Endodermal cell (in vitro differentiated cells): Measurements from ENCODE around the gene EFCAB11. TPM values are rescaled to one million over a fixed set of nuclear protein-coding genes. Genes with fewer than 3 reads are reported as not detected.

ENCODE experiments used
- DNase-seq: peaks from one replicate; pipeline ENCODE4 v3.0.0-alpha.2; 2017
- H3K27ac ChIP-seq: 2 replicates; pipeline ENCODE4 v1.5.1; 2013; ENCODE audit warnings: mild to moderate bottlenecking, low read depth, low read length, moderate library complexity
- H3K27me3 ChIP-seq: 2 replicates; pipeline ENCODE4 v1.6.1; 2013; ENCODE audit warnings: mild to moderate bottlenecking, low read length, moderate library complexity; ENCODE audit not compliant: insufficient read depth, control insufficient read depth, poor library complexity, severe bottlenecking
- H3K36me3 ChIP-seq: 2 replicates; pipeline ENCODE4 v1.7.0; 2013; ENCODE audit warnings: mild to moderate bottlenecking, low read length, moderate library complexity; ENCODE audit not compliant: control insufficient read depth, insufficient read depth
- H3K4me1 ChIP-seq: one replicate; pipeline ENCODE4 v1.7.0; 2013; ENCODE audit warnings: low read length; ENCODE audit not compliant: control insufficient read depth, insufficient read depth
- H3K4me3 ChIP-seq: 2 replicates; pipeline ENCODE4 v1.5.1; 2013; ENCODE audit warnings: mild to moderate bottlenecking, low read length, moderate library complexity
- H3K9ac ChIP-seq: 2 replicates; pipeline ENCODE4 v1.6.1; 2013; ENCODE audit warnings: mild to moderate bottlenecking, low read length, moderate library complexity; ENCODE audit not compliant: poor library complexity, severe bottlenecking; ENCODE audit errors: extremely low read depth
- H3K9me3 ChIP-seq: 2 replicates; pipeline ENCODE4 v1.6.1; 2013; ENCODE audit warnings: mild to moderate bottlenecking, low read length, moderate library complexity; ENCODE audit not compliant: control insufficient read depth
- H3K27ac Mint-ChIP-seq: 2 replicates; pipeline ENCODE4 v1.8.0; 2020; ENCODE audit warnings: mixed read lengths
- H3K27me3 Mint-ChIP-seq: 2 replicates; pipeline ENCODE4 v1.8.0; 2021; ENCODE audit warnings: mild to moderate bottlenecking, mixed read lengths; ENCODE audit not compliant: insufficient read depth
- H3K36me3 Mint-ChIP-seq: 2 replicates; pipeline ENCODE4 v1.8.0; 2020; ENCODE audit warnings: low read depth, mixed read lengths
- H3K4me1 Mint-ChIP-seq: 2 replicates; pipeline ENCODE4 v1.8.0; 2020; ENCODE audit warnings: mixed read lengths
- H3K4me3 Mint-ChIP-seq: 2 replicates; pipeline ENCODE4 v1.8.0; 2020; ENCODE audit warnings: mild to moderate bottlenecking, moderate library complexity, mixed read lengths
- H3K9me3 Mint-ChIP-seq: 2 replicates; pipeline ENCODE4 v1.8.0; 2020; ENCODE audit warnings: mild to moderate bottlenecking, mixed read lengths
- WGBS, 2 experiments: methylation state at CpG; one replicate each; pipeline versions ENCODE4 v1.1.5 to v1.1.7; 2013; ENCODE audit warnings: missing lambda C conversion rate in 2 of 2, mixed read lengths in 1 of 2; ENCODE audit not compliant: insufficient coverage in 1 of 2, insufficient read length in 1 of 2; 5-methylcytosine and 5-hydroxymethylcytosine counted together
- total RNA-seq, 2 donors: library from RNA; stranded (reverse); fragmentation: NEBNext Ultra II Directional in 1 of 2; extraction: Animal tissue kit (Norgen Biotek cat#: 25700) in 1 of 2; gene quantifications; 2 replicates in 1 of 2; 3 replicates in 1 of 2; pipeline ENCODE4 v1.2.1, GENCODE V29; 2021
- TF ChIP-seq, protein P1 (sequence below): fragments of 200-600 bp; sonication (generic); conservative IDR thresholded peaks from 2 replicates; pipeline ENCODE4 v1.5.0; 2021; ENCODE audit warnings: antibody characterized with exemption, mild to moderate bottlenecking

EFCAB11 gene
- total RNA-seq, 2 donors from 2014 or later, result 23.8 to 47.6 TPM

GRCh38 chr14:89869606-89870005 is 84.9 kb downstream of the EFCAB11 start:
- peaks cover 45% of the 10 kb centered on the region for H3K36me3 Mint-ChIP-seq
- peaks cover 42% of the 10 kb centered on the region for H3K9me3 Mint-ChIP-seq

GRCh38 chr14:89866458-89866857 is 88.1 kb downstream of the EFCAB11 start:
- Histone ChIP-seq H3K36me3 (no peaks in the 10 kb centered on the region), H3K4me1 (no peaks in the 10 kb centered on the region), H3K27me3 (no peaks in the 10 kb centered on the region), H3K9ac (no peak overlapping the region), H3K4me3 (no peak overlapping the region), H3K27ac (no peak overlapping the region), H3K9me3 (peaks cover 18% of the 10 kb centered on the region)
- peaks cover 37% of the 10 kb centered on the region for H3K36me3 Mint-ChIP-seq
- H3K4me1 Mint-ChIP-seq, result peaks cover 6% of the 10 kb centered on the region
- TF ChIP-seq, protein P1, sequence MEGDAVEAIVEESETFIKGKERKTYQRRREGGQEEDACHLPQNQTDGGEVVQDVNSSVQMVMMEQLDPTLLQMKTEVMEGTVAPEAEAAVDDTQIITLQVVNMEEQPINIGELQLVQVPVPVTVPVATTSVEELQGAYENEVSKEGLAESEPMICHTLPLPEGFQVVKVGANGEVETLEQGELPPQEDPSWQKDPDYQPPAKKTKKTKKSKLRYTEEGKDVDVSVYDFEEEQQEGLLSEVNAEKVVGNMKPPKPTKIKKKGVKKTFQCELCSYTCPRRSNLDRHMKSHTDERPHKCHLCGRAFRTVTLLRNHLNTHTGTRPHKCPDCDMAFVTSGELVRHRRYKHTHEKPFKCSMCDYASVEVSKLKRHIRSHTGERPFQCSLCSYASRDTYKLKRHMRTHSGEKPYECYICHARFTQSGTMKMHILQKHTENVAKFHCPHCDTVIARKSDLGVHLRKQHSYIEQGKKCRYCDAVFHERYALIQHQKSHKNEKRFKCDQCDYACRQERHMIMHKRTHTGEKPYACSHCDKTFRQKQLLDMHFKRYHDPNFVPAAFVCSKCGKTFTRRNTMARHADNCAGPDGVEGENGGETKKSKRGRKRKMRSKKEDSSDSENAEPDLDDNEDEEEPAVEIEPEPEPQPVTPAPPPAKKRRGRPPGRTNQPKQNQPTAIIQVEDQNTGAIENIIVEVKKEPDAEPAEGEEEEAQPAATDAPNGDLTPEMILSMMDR, result no peak
- H3K9me3 Mint-ChIP-seq, result peaks cover 18% of the 10 kb centered on the region
- WGBS, 2 experiments, result 94 to 96% methylated on average over 2 of the region's 3 CpGs
- H3K27ac Mint-ChIP-seq, result no peak overlapping the region
- no peak for DNase-seq
- H3K4me3 Mint-ChIP-seq, result no peak overlapping the region
- H3K27me3 Mint-ChIP-seq, result no peaks in the 10 kb centered on the region

More at GRCh38 chr14:89869606-89870005, 84.9 kb downstream of the EFCAB11 start:
- H3K36me3 ChIP-seq, result no peaks in the 10 kb centered on the region
- H3K27me3 Mint-ChIP-seq, result no peaks in the 10 kb centered on the region
- H3K27ac Mint-ChIP-seq, result no peak overlapping the region
- H3K4me3 ChIP-seq, result no peak overlapping the region
- no peak overlapping the region for H3K27ac ChIP-seq
- TF ChIP-seq, protein P1, result no peak
- H3K4me1 ChIP-seq, result no peaks in the 10 kb centered on the region
- H3K4me1 Mint-ChIP-seq, result peaks cover 6% of the 10 kb centered on the region
- H3K9ac ChIP-seq, result no peak overlapping the region
- 85 to 100% methylated on average over 1 to 2 of the region's 2 CpGs for WGBS, 2 experiments
- no peak overlapping the region for H3K4me3 Mint-ChIP-seq
- H3K27me3 ChIP-seq, result no peaks in the 10 kb centered on the region
- DNase-seq, result no peak
- H3K9me3 ChIP-seq, result peaks cover 36% of the 10 kb centered on the region

DNA sequence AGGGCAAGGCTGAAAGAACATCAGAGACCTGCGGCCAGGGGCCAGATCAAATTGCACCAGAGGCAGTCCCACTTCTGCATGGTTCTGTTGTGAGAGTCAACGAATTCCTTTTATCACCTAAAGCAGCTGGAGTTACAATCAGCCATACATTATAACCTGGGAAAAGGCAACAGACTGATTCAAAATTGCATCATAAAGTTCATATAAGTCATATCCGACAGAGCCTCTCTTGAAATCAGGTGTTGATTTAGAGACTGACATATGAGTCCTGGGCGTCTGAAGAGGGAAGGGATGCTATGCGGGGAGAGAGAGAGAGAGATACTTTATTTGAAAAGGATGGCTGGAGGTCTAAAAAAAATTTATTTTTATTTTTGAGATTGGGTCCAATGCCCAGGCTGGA is 89.4 kb downstream of the EFCAB11 start:
- DNase-seq, result no peak
- Mint-ChIP-seq H3K4me3 (no peak overlapping the region), H3K36me3 (peaks cover 39% of the 10 kb centered on the region), H3K27me3 (peaks cover 7% of the 10 kb centered on the region), H3K27ac (no peak overlapping the region), H3K9me3 (peaks cover 24% of the 10 kb centered on the region), H3K4me1 (peaks cover 6% of the 10 kb centered on the region)
- WGBS, 2 experiments, result 92 to 100% methylated on average over 2 to 5 of the region's 5 CpGs
- TF ChIP-seq, protein P1, result no peak
- H3K36me3 ChIP-seq, result no peaks in the 10 kb centered on the region
- no peaks in the 10 kb centered on the region for H3K27me3 ChIP-seq
- H3K4me3 ChIP-seq, result no peak overlapping the region
- no peaks in the 10 kb centered on the region for H3K4me1 ChIP-seq
- no peak overlapping the region for H3K27ac ChIP-seq
- H3K9ac ChIP-seq, result no peak overlapping the region
- H3K9me3 ChIP-seq, result peaks cover 23% of the 10 kb centered on the region
